GM12874 (cell line): ENCODE results near the gene TXNDC16.

Source experiments
- CTCF ChIP-seq: IDR thresholded peaks from 2 replicates; pipeline ENCODE4 v1.5.1; 2011; ENCODE audit warnings: low read depth, mild to moderate bottlenecking, control low read depth, low read length, moderate library complexity; ENCODE audit not compliant: insufficient read depth

Gene TXNDC16

GRCh38 chr14:52552063-52552988, at the start of gene TXNDC16, which contains the start of gene GPR137C:
Gene TXNDC16, minus strand, starts transcription at chr14:52552505. Its CDS starts 8,948 bp downstream, at chr14:52543557.
Gene GPR137C, plus strand, starts transcription at chr14:52552836. Its CDS starts 312 bp downstream, at chr14:52553148.
- TF ChIP-seq CTCF = no peak

GRCh38 chr14:52599974-52600373, 47.7 kb upstream of the TXNDC16 start:
- TF ChIP-seq CTCF = no peak

GRCh38 chr14:52598568-52598967, 46.3 kb upstream of the TXNDC16 start:
- TF ChIP-seq CTCF = no peak

DNA sequence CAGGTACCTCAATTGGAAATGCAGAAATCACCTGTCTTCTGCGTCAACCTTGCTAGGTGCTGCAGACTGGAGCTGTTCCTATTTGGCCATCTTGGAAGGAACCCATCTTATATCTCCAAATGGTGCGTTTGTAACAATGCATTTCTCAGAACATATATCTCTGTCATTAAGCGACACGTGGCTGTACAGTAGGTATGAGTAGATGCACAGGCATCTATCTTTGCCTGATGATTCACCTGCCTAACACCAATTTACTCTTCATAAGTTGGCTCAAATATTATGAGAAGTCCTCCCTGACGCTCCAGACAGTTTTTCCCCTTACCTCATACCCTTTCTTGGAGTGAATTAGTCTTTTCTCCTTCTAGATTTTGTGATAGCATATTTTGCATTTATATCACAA, 44.6 kb upstream of the TXNDC16 start:
- TF ChIP-seq CTCF = no peak

- no peak for TF ChIP-seq CTCF
These were observed 44.0 kb upstream of the TXNDC16 start for GRCh38 chr14:52596320-52596719.

GRCh38 chr14:52590318-52590717, 38.0 kb upstream of the TXNDC16 start:
- no peak for TF ChIP-seq CTCF

GRCh38 chr14:52589646-52590045, 37.3 kb upstream of the TXNDC16 start:
- no peak for TF ChIP-seq CTCF
